HS-27A (cell line): ENCODE measurements around the gene EVA1C.
A peak's percentile ranks its signal among the peaks of the same experiment; 100 is the strongest.
"Not testable (repeated sequence)": the region's sequence is repeated elsewhere in the genome, so short reads cannot be mapped to it uniquely, and the experiment has no call there.

Experiments used
- DNase-seq: peaks from one replicate; pipeline ENCODE4 v3.0.0-alpha.2; 2012; ENCODE audit warnings: low read depth, missing footprints

The EVA1C gene

DNA sequence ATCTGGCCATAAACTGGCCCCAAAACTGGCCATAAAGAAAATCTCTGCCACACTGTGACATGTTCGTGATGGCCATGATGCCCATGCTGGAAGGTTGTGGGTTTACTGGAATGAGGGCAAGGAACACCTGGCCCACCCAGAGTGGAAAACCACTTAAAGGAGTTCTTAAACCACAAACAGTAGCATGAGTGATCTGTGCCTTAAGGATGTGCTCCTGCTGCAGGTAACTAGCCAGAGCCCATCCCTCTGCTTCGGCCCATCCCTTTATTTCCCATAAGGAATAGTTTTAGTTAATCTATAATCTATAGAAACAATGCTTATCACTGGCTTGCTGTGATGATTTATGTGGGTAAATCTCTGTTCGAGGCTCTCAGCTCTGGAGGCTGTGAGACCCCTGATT, 50.1 kb downstream of the EVA1C start:
- not testable (repeated sequence) for DNase-seq

DNA sequence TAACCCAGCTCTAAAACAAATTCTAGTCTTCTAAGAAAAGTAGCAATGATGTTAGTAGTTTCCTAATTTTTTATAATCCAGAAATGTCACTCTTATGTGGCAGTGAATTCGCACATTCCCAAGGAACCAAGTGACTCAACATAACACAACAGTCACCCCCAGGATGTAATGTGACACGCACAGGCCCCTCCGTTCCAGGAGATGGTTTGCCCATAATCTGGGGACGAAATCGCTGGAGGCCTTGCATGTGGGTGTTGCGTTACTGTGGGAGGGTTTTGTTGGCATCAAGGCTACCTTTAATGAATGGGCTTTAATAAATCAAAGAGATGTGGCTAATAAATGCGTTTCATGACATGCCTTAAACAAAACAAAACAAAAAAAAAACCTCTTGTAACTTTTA, 50.9 kb downstream of the EVA1C start:
- peak; percentile 80 for DNase-seq

DNA sequence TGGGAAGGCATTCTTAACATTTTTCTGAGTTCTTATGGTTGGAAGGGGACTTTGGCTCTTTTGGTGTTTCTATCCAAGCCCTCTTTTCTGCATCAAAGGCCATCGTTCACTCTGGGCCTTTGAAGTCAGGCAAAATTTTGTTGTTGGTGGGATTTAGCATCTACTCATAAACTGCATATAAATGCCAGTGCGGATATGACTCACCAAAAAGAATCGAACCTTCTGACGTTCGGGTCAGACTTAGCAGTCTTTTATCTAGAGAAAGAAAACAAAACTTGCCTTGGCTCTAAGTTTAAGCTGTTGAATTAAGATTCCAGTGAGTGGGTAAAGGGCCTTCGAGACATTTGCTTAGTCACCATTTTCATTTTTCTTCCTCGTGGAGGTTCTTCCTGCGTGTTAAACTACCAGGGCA, 51.4 kb downstream of the EVA1C start:
- peak; percentile 97 for DNase-seq

DNA sequence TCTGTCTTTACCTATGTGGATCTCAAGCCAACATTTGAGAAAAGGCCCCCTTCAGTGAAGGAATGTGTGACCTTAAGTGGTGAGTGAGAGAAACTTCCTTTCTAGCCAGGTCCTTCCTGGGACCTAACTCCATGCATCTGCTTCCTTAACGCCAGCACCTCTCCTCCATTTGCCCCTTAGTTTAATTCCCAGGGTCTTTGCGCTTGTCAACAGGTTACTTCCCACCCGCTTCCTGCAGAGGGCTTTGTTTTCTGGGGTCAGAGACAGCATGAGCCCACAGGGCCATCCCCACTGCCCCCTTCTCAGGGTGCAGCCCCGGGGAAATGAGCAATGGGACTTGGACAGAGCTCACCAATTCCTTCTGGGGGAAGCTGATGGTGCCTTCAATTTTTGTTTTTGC, 54.8 kb downstream of the EVA1C start:
- DNase-seq, result no peak

DNA sequence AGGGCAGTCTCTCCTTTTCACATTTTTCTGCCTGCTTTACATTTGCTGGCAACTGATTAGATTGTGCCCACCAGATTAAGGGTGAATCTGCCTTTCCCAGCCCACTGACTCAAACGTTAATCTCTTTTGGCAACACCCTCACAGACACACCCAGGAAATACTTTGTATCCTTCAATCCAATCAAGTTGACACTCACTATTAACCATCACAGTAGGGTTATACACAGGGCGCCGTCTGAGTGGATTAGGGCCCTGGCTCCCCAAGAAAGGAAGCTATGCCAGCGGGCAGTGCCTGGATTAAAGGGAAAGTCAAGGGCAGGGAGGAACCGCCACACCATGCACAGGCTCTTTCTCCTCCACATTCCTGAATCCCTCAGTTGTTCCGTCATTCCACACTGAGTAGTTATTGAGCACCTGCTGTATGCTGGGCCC, 56.2 kb downstream of the EVA1C start:
- DNase-seq, result no peak

DNA sequence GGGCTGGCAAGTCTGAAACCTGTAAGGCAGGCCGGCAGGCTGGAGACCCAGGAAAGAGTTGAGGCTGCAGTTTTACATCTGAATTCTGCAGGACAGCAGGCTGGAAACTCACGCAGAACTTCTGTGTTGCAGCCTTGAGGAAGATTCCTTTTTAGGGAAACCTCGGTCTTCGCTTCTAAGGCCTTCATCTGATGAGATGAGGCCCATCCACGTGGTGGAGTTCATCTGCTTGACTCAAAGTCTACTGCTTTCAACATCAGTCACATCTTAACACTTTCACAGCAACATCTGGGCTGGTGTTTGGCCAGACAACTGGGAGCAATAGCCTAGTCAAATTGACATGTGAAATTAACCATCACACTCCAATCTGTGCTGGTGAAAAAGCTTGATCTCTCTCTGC, 57.1 kb downstream of the EVA1C start:
- DNase-seq, result no peak

DNA sequence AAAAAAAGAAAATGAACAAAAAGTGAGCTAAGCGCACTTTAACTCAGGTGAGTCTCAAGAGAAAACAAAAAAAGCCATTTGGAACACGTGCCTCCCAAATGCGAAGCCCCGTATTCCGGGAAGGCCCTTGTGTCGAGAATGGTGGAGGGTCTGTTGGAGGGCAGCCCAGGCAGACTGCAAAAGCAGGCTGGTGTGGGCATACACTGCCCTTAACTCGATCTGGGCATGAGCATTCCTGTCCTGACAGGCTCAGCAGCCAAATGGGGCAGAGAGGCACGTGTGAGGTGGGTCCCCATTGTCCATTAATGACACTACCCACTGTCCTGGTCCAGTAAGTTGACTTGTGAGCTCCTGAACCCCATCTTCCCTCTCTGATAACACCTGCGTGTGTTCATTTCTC, 57.7 kb downstream of the EVA1C start:
- no peak for DNase-seq

DNA sequence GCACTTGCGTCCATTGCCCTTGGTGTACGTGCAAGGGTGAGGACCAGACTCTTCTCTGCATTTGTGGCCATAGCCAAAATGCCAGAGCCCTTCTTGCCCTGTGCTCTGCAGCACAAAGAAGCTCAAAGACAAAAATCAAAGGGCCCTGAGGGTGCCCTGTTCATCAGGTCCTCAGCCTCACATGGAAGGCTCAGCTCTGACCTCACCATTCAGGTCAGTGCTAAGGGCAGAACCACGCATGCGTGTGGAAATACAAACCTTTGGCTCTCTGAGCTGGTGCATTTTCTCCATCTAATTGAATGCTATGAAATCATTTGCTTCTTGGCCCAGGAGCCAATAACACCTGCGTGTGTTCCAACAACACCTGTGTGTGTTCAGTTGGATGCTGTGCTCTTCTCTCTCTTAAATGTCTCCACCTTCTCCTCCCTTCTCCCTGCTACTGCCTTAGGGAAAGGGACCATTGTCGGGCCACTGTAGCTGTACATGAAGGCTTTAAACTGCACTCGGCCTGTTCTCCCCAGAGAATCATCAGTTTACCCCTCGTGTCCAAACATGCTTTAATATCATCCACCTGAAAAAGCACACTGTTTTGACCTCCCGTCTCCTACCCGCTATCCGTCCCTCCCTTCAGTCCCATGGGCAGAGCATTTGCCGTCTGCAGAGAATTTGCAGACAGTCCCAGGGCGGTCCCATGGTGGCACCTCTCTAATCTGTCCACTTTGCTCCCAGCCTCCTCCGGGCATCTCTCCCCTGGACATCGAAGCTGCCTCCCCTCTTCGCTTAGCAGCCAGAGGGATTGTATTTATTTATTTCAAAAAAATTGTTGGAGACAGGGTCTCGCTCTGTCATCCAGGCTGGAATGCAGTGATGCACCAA, 60.6 kb downstream of the EVA1C start:
- no peak for DNase-seq

DNA sequence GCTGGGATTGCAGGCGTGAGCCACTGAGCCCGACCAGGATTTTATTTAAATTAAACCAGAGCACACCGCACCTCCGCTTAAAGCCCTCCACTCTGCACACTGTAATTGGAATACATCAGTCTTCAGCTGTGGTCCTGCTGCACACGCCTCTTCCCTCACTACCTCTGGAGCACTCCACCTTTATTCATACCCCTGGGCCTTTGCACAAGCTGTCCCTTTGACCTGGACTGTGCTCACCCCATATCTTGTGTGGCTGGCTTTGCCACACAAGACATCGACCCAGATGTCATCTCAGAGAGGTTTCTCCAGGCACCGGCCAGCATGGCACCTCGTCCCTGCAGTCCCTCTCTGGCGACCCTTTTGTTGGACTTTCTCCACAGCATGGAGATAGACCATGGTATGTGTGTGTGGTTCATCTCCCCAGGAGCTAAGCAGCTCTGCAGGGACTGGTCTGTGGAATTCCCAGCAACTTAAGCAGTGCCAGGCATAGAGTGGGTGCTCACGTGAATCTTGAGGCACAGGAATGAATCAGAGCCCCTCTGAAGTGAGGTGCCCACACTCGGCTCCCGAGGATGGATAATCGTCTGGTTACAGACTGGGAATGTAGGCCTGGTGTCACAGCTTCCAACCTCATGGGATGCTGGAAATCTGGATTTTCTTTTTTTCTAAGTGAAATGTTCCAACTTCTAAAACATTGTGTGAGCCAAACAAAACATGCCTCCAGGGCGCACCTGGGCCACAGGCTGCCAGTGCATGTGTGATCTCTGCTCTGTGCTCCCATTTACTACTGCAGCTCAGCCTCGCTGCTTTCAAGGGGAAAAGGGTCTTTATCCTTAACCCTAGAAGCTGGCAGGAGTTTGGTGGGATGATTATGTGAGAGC, 61.9 kb downstream of the EVA1C start:
- DNase-seq, result no peak

DNA sequence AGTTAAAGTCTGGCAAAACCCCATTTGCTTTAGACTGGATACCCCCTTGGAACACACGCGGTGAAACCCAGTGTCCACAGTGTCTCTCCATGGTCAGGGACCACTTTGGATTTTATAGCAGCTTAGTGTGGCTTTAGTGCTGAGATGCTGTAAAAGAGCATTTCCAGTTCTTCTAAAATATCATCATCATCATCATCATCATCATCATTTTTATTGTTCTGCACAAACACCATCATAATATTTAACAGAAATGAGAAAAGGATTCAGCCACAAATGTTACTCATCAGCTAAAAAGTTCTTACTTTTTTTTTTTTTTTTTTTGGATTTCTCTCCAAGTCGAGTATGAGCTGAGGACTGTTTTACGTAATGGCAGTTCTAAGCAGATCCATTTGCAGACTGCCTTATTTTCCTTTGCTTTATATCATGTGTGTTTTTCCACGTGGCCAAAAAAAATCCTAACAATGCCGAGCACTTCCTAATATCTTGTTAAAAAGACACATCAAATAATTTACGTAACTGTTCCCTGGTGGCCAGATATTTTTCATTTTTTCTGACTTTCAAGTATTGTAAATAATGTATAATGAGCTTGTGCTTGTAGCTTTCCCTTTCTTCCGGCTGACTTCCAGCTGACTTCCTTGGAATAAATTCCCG, 62.8 kb downstream of the EVA1C start:
- DNase-seq, result no peak

DNA sequence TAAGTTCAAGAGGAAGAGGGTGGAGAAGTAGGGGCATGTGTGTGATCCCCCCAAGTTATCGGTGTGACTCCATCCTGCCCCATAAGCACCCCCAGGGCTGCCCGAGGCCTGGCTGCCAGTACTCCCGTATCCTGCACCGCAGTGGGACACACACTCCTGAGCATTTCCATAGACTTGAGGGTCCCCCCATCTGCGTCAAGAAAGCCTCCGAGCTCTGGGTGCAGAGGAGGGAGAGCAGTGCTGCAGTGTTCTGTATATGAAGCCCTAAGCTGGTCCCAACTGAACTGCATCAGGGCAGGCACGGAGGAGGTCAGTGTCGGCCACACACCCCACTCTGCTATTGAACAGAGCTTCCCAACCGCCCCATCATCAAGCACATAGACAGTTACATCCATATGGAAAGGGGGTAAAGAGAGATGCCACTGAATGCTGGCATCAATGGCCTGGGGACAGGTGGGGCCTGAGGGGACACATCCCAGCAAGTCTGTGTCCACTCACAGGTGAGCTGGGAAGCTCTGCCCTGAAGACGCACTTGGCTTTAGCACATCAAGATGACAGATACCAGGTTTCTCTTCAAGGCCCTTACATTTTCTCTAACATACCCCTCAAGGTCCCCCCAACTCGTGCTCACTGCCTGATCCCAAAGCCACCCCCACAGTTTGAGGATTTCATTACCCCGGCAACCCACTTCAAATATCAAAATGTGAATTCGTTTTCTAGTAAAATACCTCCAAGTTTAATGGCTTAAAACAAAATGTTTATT, 64.3 kb downstream of the EVA1C start:
- DNase-seq, result no peak

DNA sequence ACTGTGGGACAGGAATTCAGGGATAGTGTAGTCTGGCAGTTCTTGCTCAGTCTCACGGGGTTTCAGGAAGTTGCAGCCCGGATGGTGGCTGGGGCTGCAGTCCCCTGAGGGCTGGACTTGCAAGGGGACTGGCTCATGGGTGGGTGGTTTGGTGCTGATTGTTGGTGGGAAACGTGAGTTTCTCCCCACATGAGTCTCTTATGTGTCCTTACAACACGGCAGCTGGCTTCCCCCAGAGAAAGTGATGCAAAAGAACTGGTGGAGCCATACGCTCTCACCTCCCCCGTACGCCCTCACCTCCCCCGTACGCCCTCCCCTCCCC, 64.9 kb downstream of the EVA1C start:
- DNase-seq, result no peak

DNA sequence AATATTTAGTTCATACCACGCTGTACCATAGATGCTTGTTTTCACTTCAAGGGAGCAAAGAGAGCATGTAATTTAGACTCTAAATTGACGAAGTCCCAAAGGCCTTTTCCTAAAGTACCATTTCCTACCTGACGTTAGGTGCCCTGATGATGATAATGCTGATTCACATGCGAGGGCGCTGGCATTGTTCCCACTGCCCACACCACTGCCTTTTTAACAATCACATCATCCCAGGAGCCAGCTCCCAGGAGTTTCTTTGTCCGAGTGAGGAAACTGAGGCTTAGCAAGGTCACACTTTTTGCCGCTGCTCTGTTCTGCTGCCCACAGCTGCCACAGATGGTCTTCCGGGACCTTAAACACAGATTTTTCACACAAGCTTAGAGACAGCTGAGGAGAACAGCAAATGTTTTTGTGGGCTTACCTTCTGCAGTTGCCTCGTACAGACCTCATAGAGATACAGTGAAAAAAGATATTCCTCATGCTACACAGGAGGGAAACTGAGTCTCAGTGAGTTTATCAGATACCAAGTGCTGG, 69.4 kb downstream of the EVA1C start:
- DNase-seq, result no peak

DNA sequence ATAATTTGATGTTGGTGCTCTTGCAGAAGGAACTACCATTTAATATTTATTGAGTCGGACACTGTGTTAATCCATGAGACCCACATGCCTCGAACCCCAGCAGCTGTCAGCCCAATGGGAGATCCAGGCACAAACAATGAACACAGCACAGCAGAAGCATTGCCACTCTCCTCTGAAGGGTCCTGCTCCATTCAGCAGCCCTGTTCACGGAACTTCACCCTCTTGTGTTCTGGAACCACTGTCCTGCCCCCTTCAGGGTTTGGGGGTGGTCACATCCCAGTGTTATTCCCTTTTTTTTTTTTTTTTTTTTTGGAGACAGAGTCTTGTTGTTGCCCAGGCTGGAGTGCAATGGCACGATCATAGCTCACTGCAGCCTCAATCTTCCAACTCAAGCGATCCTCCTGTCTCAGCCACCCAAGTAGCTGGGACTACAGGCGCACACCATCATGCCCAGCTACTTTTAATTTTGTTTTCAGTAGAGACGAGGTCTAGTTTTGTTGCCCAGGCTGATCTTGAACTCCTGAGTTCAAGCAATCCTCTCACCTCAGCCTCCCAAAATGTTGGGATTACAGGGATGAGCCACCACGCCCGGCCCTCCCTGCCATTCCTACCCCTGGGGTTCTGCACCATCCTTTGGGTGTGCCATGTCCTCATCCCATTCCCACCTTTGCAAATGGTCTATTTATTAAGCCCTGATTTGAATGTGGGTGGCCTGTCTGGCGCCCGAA, 70.2 kb downstream of the EVA1C start:
- DNase-seq, result no peak

DNA sequence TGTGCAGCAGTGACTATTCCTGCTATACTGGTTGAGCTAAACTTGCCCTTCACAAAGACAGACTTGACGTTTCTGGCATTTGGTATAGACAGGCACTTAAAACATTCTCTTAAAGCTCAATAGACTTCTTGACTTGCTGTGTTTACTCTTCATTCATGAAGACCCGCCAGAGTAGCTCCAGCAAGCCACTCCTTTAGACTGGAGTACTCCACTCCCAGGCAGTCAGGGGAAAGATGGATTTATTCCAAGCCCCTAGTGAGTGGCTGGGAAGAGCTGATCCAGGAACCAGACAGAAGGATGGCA, 70.7 kb downstream of the EVA1C start:
- no peak for DNase-seq

DNA sequence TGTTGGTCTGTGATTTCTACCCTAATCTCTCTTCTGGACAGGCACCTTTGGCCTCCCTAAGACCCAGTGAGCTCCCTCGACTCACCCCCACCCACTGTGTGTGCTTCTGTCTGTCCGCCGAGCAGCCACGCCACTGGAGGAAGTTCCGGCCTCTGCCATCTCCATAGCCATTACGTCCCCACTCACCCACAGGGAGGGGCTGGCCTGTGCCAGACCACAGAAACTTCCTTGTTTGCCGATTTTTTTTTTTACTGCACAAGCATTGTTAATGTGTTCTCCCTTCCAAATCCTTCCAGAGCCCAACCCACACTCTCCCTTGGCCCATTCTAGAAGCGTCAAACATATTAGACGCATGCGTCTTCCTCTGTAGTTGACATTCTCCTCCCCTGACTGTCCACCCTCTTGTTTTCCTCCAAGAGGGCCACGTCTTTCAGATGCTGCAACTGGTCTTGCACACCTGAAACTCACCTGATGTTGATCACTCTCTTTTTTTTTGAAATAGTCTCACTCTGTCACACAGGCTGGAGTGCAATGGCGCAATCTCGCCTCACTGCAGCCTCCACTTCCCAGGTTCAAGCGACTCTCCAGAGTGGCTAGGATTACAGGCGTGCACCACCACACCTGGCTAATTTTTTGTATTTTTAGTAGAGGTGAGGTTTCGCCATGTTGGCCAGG, 72.3 kb downstream of the EVA1C start:
- DNase-seq, result no peak

DNA sequence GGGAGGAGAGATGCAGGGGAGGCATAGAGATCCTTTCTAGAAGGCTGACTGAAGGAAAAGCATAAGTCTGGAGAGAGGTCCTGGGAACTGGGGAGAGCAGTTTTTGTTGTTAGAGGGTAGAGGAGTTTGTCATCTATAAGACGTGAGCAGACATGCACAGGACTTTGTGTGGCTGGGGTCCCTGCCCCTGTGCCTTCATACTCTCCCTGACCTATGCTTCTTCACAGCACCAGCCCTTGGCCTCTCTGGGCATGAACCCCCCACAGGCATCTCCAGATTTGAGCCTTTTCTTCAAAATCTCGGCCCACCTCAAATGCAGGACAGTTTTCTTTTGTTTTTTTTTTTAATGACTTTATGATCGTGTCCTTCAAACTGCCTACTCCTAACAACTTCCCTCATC, 79.9 kb downstream of the EVA1C start:
- DNase-seq, result no peak

DNA sequence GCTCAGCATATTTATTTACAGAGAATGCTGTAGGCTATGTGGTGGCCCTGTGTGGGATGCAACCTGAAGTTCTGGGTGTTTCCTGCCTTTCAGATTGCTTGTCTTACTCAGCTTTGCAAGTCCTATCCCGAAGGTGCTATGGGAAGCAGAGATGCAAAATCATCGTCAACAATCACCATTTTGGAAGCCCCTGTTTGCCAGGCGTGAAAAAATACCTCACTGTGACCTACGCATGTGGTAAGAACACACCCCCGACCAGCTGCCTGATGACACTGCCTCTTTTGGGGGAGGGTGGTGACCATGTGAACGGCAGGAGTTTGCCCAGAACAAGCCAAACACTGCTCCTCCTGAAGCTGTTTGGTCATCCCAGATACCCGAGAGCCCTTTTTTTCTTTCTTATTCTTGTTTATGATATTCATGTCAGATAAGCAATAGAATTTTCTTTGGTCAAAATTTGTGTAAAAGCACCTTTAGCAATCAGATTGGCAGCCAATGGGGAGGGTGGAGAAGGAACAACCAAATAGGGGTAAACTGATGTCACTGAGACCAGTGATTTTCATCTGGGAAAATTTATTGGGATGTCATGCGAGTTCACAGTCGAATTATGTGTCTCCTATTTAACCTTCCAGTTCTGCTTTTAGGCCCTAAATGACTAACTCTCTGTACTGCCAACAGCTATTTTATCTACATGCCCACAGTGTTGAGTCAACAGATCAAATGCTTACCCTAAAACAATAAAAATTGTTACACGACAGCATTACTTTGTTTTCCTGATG, 82.6 kb downstream of the EVA1C start:
- peak; percentile 60 for DNase-seq

DNA sequence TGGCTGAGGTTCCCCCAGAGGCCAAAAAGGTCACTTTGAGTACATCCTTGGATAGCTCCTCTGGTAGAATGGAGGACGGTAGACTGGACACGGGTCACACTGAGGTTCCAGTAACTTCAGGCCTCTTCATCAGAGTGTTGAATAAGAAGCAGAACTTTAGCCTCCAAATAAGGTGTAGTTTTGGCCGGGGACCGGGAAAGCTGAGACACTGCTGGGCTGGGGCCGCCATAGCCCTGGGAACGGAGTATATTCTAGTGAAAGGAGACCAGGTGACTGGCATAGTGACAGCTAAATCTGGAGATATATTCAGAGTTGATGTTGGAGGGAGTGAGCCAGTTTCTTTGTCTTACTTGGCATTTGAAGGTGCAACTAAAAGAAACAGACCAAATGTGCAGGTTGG, 84.1 kb downstream of the EVA1C start:
- DNase-seq, result no peak
